Fibroblast of skin of back (primary cell): Measurements from ENCODE around the gene RHBDF2.

Experiments
- DNase-seq: peaks from one replicate; pipeline ENCODE4 v3.0.0-alpha.2; 2013

The RHBDF2 gene

GRCh38 chr17:76435751-76436150 lies 65.5 kb downstream of the RHBDF2 start:
- no peak for DNase-seq

GRCh38 chr17:76434870-76435269 lies 66.4 kb downstream of the RHBDF2 start:
- DNase-seq: no peak

- no peak for DNase-seq
Measured at GRCh38 chr17:76433693-76434092, 67.5 kb downstream of the RHBDF2 start.

GRCh38 chr17:76432712-76433336 lies 68.4 kb downstream of the RHBDF2 start:
- DNase-seq: peak; percentile 41

GRCh38 chr17:76432004-76432403 lies 69.2 kb downstream of the RHBDF2 start:
- peak; percentile 32 for DNase-seq

GRCh38 chr17:76431509-76431908 lies 69.7 kb downstream of the RHBDF2 start:
- DNase-seq: no peak

- no peak for DNase-seq
Measured at GRCh38 chr17:76428511-76428910, 72.7 kb downstream of the RHBDF2 start.

- peak; percentile 28 for DNase-seq
Measured at GRCh38 chr17:76427501-76428231, 73.6 kb downstream of the RHBDF2 start.

- DNase-seq: no peak
Measured at GRCh38 chr17:76426853-76427252, 74.4 kb downstream of the RHBDF2 start.

- no peak for DNase-seq
Measured at GRCh38 chr17:76422860-76423259, 78.4 kb downstream of the RHBDF2 start.

GRCh38 chr17:76422406-76422805 lies 78.8 kb downstream of the RHBDF2 start:
- DNase-seq: no peak

GRCh38 chr17:76421044-76421407 lies 80.2 kb downstream of the RHBDF2 start:
- peak; percentile 70 for DNase-seq
